Caki2 (cell line): ENCODE data around the gene SLC18A3. TPM values are rescaled to one million over a fixed set of nuclear protein-coding genes. Genes with fewer than 3 reads are reported as not detected.

Source experiments
- DNase-seq: peaks from one replicate; pipeline ENCODE4 v3.0.0-alpha.2; 2015; ENCODE audit warnings: low read depth
- in situ Hi-C: cut with HindIII; loops from 2 replicates; pipeline ENCODE4 v1.10.0; 2016; ENCODE audit warnings: low sequenced_read_pairs, low pct_unique_long_range_greater_than_20kb, mixed read lengths
- total RNA-seq: library from RNA; depleted of rRNA; stranded (reverse); fragments of >200 nt; shearing (Covaris generic); gene quantifications from 2 replicates; pipeline ENCODE4 v1.2.3, GENCODE V29; 2014; ENCODE audit warnings: low replicate concordance

The SLC18A3 gene
- total RNA-seq, 1 experiment from 2014 or later = not detected

DNA sequence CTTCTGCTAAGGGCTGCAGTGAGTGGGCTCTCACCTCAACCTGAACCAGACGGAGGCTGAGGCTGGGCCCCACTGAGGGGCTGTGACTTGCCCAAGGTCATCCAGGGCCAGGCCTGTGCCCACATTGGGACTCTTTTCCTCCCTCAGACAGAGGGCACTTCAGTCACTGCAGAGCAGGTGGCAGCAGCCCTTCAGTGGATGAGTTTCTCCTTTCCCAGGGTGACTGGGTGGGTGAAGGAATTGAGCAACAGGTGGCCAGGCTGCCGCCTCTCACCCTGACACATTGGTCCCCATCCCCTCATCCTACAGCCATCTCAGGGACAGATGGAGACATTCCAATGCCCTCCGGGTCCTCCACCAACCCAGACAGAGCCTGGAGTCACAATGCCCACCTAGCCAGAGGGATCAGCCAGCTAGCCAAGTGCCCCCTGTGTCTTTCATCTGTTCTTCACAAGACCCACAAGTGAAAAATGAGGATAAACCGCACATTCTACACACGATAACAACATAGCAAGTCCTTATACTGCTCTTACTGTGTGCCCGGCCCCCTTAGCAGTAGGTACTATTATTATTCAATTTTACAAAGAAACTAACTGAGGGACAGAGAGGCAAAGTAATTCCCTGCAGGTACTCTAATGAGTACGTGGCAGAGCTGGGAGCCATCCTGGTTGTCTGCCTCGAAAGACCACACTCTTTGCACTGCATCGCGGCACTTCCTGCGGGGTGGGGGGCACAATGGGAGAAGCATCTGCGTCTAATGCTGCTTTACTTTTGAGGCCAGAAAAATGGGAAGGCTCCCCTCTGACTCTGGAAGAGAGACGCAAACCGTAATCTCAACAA lies 1.7 kb upstream of the SLC18A3 start:
- in situ Hi-C loops = no loop called here
- DNase-seq = no peak

DNA sequence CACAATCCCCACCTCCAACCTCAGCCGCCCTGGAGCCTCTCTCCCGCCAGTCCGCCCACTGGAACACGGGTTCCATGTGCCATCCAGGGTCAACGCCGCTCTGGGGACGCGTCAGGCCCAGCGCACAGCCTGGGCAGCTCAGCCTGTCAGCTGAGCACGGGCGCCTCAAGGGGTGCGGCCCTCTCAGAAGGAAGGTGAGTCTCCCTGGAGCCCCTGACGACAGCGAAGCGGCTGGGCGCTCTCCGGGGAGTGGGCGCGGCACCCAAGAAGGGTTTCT lies 1.2 kb upstream of the SLC18A3 start:
- DNase-seq = no peak
- in situ Hi-C loops = no loop called here

- in situ Hi-C loops = no loop called here
- no peak for DNase-seq
Measured at GRCh38 chr10:49609283-49610113, 612 bp upstream of the SLC18A3 start.

GRCh38 chr10:49610458-49611165 lies 502 bp downstream of the SLC18A3 start:
- in situ Hi-C loops = no loop called here
- DNase-seq = no peak

DNA sequence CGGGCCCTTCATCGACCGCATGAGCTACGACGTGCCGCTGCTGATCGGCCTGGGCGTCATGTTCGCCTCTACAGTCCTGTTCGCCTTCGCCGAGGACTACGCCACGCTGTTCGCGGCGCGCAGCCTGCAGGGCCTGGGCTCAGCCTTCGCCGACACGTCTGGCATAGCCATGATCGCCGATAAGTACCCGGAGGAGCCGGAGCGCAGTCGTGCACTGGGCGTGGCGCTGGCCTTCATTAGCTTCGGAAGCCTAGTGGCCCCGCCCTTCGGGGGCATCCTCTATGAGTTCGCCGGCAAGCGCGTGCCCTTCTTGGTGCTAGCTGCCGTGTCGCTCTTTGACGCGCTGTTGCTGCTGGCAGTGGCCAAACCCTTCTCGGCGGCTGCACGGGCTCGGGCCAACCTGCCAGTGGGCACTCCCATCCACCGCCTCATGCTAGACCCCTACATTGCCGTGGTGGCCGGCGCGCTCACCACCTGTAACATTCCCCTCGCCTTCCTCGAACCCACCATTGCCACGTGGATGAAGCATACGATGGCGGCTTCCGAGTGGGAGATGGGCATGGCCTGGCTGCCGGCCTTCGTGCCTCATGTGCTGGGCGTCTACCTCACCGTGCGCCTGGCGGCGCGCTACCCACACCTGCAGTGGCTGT lies 1.2 kb downstream of the SLC18A3 start:
- in situ Hi-C loops = no loop called here

DNA sequence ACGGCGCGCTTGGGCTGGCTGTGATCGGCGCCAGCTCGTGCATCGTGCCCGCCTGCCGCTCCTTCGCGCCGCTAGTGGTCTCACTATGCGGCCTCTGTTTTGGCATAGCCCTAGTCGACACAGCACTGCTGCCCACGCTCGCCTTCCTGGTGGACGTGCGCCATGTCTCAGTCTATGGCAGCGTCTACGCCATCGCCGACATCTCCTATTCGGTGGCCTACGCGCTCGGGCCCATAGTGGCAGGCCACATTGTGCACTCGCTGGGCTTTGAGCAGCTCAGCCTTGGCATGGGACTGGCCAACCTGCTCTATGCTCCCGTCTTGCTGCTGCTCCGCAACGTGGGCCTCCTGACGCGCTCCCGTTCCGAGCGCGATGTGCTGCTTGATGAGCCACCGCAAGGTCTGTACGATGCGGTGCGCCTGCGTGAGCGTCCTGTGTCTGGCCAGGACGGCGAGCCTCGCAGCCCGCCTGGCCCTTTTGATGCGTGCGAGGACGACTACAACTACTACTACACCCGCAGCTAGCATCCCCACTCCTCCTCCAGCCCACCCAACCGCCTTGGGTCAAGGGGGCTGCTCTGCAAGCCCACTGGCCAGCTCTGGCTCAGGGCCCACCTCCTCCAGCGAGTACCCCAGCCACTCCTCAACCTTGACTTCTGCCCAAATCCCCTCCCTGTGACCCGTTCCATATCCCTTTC lies 1.9 kb downstream of the SLC18A3 start:
- DNase-seq = no peak
- in situ Hi-C loops = no loop called here

More for the DNA sequence above, 1.2 kb downstream of the SLC18A3 start:
- no peak for DNase-seq

- DNase-seq = no peak
- in situ Hi-C loops = no loop called here
Measured at GRCh38 chr10:49612513-49613164, 2.5 kb downstream of the SLC18A3 start.

- in situ Hi-C loops = no loop called here
Measured at GRCh38 chr10:49613165-49613881, 3.2 kb downstream of the SLC18A3 start.

DNA sequence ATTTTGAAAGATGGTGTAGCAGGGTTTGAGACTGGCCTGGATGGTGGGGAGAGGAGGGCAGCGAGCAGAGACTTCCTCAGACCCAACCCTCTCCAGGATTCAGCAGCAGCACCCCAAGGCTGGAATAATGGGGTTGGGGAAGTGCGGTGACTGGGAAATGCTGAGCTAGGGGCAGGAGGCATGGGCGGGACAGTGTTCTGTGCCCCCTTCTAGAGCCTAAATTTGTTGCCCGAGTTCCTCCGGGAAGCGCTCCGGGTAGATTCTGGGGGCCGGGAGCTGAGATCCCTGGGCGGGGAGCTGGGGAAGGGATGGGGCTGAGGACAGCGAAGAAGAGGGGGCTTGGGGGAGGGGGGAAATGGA lies 3.8 kb downstream of the SLC18A3 start, which contains the start of gene CHAT:
Gene CHAT (plus strand): TSS at position 156 of the 360 bp plus-strand sequence. CDS start 153 bp downstream, at position 309.
- DNase-seq = no peak
- in situ Hi-C loops = no loop called here

More at GRCh38 chr10:49613165-49613881, 3.2 kb downstream of the SLC18A3 start:
- DNase-seq = no peak

- in situ Hi-C loops = no loop called here
- no peak for DNase-seq
Measured at GRCh38 chr10:49614242-49615198, 4.4 kb downstream of the SLC18A3 start.

GRCh38 chr10:49615213-49615612 lies 5.1 kb downstream of the SLC18A3 start:
- no peak for DNase-seq
- in situ Hi-C loops = no loop called here

DNA sequence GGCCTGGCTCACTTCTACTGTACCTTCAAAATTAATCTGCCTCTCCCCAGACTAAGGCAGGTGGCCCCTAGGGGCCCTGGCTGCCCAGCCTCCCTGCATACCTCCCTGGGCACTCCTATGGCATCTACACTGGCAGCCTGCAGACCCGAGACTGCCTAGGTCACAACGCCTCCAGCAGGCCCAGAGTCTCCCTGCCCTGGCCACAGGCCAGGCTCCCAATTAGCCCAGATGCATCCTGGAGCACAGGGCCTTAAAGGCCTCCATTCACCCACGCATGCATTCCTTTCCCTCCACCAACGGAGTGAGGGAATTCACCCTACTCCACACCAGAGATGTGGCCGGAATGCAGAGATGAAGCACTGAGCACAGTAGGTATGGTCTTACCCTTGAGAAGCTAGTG lies 5.6 kb downstream of the SLC18A3 start:
- no peak for DNase-seq
- in situ Hi-C loops = no loop called here

DNA sequence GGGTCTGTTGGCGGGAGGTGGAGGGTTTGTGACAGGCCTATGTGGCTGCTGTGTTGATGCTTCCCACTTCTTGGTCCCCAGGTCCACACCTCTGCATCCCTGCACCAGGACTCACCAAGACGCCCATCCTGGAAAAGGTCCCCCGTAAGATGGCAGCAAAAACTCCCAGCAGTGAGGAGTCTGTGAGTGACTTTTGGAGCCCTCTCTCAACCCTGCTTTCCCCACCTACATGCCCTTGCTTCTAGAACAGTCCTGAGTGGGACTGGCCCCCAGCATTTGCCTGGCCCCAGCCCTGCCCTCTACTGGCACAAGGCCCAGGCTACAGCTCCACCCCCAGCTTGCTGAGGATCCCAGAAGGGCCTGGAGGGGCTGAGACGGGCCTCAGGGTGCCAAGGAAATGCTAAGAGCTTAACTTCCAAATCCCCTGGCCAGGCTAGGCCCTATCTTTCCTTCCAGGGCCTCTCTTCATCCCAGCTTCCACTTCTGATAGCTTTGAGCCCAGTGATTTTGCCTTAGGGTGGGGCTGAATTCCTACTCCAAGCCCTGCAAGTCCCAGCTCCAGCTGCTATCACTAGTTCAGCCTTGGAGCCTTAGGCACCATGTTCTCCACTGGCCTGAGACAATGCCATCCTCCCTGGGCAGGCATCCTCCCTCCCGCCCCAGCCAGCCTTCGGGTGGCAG lies 6.5 kb downstream of the SLC18A3 start:
- DNase-seq = no peak
- in situ Hi-C loops = no loop called here

GRCh38 chr10:49617121-49618020 lies 7.3 kb downstream of the SLC18A3 start:
- in situ Hi-C loops = no loop called here
- DNase-seq = no peak
